Measurements from ENCODE around the gene MPIG6B.
A peak's percentile ranks its signal among the peaks of the same experiment; 100 is the strongest.
"Not testable (repeated sequence)": the region's sequence is repeated elsewhere in the genome, so short reads cannot be mapped to it uniquely, and the experiment has no call there.

Gene MPIG6B

GRCh38 chr6:31701666-31702404 is 21.3 kb upstream of the MPIG6B start:
- no peak for DNase-seq (ENCODE audit: low read depth)

GRCh38 chr6:31702405-31702818 is 20.8 kb upstream of the MPIG6B start:
- DNase-seq (ENCODE audit: low read depth), result no peak

DNA sequence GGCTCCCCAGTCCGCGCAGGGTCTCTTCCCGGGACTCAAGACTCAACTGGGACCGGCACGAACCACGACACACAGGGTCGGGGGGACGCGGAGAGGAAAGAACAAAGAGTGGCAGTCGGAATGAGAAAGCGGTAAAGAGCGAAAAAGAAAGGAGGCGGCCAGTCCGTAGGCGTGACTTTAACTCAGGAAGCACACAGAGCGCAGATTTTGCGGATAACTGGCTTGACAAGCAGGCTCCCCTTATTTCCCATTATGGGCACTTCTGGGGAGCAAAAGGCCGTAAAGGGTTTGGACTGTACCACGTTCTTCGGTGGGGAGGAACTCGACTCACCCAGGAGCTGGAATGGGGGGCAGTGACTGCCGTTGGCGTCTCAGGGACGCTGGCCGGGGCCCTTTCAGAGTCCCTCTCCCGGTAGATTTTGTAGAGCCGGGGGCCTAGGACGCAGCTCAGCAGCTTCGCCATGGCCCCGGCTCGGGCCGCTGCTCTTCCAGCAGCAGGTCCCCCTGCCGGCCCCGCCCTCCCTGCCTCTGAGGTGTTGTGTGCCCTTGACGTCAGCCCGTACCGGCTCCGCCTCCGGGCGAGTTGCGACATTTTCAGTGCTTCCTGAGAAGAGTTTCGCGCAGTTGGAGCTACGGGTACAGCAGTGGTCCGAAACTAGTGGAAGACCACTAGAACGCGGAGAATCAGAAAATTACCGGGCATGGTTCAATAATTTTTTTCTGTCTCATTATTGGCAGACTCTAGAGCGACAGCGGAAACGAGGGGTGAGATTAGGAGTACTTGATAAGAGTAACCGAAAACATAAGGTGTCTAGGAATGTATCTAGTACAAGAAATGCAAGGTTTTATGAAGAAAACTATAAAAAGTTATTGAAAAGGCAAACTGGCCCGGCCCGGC is 20.1 kb upstream of the MPIG6B start, which contains the start of gene ABHD16A:
ABHD16A (minus strand) TSS at position 506 of the 898 bp plus-strand sequence; CDS start at position 463, 43 bp downstream.
- DNase-seq (ENCODE audit: low read depth), result peak; percentile 98

GRCh38 chr6:31705931-31706330 is 17.2 kb upstream of the MPIG6B start:
- no peak for DNase-seq (ENCODE audit: low read depth)

- no peak for DNase-seq (ENCODE audit: low read depth)
Observed at GRCh38 chr6:31706599-31706998, 16.6 kb upstream of the MPIG6B start, which contains the start of gene LY6G6F. TSS of gene LY6G6F (plus strand) at chr6:31706866. CDS start at chr6:31706907, 41 bp downstream.

DNA sequence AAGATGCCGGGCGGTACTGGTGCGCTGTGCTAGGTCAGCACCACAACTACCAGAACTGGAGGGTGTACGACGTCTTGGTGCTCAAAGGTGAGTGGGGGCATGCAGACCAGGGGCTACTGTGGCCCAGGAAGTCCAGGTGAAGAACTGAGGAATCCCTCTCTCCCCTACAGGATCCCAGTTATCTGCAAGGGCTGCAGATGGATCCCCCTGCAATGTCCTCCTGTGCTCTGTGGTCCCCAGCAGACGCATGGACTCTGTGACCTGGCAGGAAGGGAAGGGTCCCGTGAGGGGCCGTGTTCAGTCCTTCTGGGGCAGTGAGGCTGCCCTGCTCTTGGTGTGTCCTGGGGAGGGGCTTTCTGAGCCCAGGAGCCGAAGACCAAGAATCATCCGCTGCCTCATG is 15.5 kb upstream of the MPIG6B start:
- DNase-seq (ENCODE audit: low read depth), result no peak

DNA sequence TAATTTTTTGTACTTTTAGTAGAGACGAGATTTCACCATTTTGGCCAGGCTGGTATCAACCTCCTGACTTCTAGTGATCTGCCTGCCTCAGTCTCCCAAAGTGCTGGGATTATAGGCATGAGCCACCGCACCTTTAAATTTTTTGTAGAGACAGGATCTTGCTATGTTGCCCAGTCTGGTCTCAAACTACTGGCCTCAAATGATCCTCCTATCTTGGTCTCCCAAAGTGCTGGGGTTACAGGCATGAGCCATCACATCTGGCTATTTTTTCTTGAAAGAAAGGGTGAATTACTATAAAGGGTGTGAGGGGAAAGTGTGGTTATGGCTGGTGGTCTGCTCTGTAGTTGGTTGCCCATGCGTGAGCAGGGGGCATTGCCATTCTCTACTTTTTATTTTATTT is 14.9 kb upstream of the MPIG6B start:
- DNase-seq (ENCODE audit: low read depth), result no peak

DNA sequence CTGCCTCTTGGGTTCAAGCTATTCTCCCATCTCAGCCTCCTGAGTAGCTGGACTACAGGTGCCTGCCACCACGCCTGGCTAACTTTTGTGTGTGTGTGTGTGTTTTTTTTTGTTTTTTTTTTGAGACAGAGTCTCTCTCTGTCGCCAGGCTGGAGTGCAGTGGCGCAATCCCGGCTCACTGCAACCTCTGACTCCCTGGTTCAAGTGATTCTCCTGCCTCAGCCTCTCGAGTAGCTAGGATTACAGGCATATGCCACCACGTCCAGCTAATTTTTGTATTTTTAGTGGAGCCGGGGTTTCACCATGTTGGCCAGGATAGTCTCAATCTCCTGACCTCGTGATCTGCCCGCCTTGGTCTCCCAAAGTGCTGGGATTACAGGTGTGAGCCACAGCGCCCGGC is 14.0 kb upstream of the MPIG6B start:
- not testable (repeated sequence) for DNase-seq (ENCODE audit: low read depth)

GRCh38 chr6:31710523-31711219 is 12.5 kb upstream of the MPIG6B start:
- no peak for DNase-seq (ENCODE audit: low read depth)

- DNase-seq (ENCODE audit: low read depth), result no peak
Observed at GRCh38 chr6:31711233-31711632, 11.9 kb upstream of the MPIG6B start.

- no peak for DNase-seq (ENCODE audit: low read depth)
Observed at GRCh38 chr6:31712296-31712695, 10.9 kb upstream of the MPIG6B start.

DNA sequence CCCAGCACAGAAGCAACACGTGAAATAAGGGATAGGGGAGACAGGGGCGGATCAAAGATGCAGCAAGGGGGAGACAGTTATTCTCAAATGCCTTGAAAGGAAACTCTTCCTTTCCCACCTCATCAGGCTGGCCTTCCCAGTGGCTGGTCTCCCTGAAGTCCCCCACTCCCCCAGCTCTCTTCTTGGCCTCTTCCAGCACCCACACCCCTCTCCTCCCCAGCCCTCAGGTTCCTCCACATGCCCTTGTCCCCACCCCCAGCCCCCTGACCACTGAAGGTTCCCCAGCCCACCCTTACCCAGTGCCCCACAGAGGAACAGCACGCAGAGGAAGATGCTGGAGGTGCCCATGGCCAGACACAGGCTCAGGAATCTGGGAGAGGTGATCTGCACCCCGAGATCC is 9.7 kb upstream of the MPIG6B start:
- DNase-seq (ENCODE audit: low read depth), result no peak

- no peak for DNase-seq (ENCODE audit: low read depth)
Observed at GRCh38 chr6:31713991-31714684, 9.0 kb upstream of the MPIG6B start.

DNA sequence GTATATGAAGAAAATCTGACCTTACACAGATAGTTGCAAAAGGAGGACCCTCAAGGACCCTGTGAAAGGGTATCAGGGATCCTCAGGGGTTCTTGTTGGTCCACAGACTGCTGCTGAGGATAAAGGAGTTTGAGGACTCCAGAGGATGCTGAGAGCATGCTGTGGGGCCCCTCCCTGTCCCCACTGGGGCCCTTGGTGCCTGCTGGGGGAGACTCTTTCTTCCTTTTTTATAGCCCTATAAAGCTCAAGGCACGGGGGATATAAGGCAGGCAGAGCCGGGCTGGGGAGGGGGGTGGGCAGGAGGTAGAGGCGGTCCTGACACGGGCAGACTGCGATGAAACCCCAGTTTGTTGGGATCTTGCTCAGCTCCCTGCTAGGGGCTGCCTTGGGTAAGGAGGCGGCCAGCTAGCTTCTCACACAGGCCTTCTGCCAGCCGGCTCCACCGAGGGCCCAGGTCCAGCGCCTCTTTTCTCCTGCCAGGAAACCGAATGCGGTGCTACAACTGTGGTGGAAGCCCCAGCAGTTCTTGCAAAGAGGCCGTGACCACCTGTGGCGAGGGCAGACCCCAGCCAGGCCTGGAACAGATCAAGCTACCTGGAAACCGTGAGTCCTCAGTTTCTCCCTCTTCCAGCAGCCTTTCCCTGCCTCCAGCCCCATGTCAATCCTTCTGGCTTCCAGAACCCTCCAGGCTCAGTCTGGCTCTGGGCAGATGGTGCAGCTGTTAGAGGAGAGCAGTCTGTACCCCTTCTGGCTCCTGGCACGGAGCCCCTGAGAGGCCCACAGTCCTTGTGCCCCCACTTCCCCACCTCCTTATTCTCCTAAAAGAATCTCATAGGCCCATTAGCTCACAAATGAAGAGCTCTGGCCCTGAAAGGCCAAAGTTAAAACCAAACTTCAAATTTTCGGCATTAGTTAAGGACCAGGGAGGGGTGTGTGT is 7.9 kb upstream of the MPIG6B start, which contains the start of gene LY6G6D:
LY6G6D (plus strand) TSS at position 327 of the 937 bp plus-strand sequence; CDS start at position 335, 8 bp downstream.
- DNase-seq (ENCODE audit: low read depth), result no peak

DNA sequence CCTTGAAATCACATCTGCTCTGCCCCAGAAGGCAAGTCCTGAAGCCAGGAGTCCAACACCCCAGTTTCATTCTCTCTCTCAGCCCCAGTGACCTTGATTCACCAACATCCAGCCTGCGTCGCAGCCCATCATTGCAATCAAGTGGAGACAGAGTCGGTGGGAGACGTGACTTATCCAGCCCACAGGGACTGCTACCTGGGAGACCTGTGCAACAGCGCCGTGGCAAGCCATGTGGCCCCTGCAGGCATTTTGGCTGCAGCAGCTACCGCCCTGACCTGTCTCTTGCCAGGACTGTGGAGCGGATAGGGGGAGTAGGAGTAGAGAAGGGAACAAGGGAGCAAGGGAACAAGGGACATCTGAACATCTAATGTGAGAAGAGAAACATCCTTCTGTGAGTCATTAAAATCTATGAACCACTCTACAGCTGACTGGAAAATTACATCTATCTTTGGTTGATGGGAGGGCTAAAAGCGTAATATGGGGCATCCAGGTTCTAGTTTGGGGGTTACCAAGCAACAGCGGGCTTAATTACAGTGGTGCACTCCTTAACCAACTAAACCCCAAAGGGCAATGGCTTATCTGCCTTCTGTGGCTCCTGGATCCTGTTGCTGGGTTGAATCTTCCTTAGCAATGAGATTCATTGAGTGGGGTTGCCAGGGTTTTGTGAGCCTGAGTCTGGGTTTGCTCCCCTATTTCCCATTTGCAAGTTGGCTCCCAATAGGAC is 5.5 kb upstream of the MPIG6B start:
- no peak for DNase-seq (ENCODE audit: low read depth)

GRCh38 chr6:31718265-31718664 is 4.9 kb upstream of the MPIG6B start:
- DNase-seq (ENCODE audit: low read depth), result no peak

- no peak for DNase-seq (ENCODE audit: low read depth)
Observed at GRCh38 chr6:31719001-31719400, 4.2 kb upstream of the MPIG6B start.

DNA sequence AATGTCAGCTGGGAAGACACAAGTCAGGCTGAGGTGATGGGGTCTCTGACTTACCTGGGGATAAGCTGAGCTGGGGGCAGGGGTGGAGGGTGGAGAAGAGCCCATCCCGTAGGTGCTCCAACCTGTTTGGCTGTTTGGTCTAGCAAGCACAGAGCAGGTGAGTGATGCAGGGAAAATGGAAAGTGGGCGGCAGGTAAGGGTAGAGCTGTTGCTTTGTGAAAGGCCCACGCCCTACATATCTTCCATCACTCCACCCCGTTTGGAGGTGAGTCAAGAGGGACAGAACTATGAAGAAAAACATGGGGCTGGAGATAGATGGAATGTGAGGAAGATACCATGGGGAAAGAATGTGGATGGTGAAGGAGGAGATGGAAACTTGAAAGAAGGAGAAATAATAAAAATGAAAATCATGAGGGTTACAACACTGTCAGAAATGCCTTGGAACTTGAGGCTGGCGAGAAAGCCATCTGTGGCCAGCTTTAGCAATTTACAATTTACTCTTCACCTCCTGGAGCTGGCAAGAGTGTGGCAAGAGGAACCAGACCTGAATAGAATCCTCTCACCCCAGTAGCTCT is 2.9 kb upstream of the MPIG6B start:
- no peak for DNase-seq (ENCODE audit: low read depth)

GRCh38 chr6:31721351-31722020 is 1.7 kb upstream of the MPIG6B start, which contains the start of gene LY6G6C:
TSS of gene LY6G6C (minus strand) at chr6:31721746. CDS start at chr6:31721679, 67 bp downstream.
- DNase-seq (ENCODE audit: low read depth), result no peak

Measured in fibroblast of gingiva (primary cell).